Subcutaneous adipose tissue (tissue), 4 donors: ENCODE results near the gene DAB1. TPM values are rescaled to one million over a fixed set of nuclear protein-coding genes. Genes with fewer than 3 reads are reported as not detected.

ENCODE experiments used
- total RNA-seq, 4 donors: library from RNA; depleted of rRNA; stranded (reverse); fragments of >200 nt; gene quantifications; one replicate each; pipeline ENCODE4 v1.1.0, GENCODE V29; 2016
- TF ChIP-seq, protein P1 (sequence below): fragments of 450-650 bp; IDR thresholded peaks from one replicate; pipeline ENCODE4 v1.5.1; 2016; ENCODE audit warnings: low read depth, mild to moderate bottlenecking, control low read depth, antibody characterized with exemption, moderate library complexity

DAB1 gene
- total RNA-seq, 4 donors from 2014 or later = 0.22 to 0.98 (median 0.45) TPM

GRCh38 chr1:57058652-57059501 is 365.0 kb downstream of the DAB1 start:
- TF ChIP-seq, protein P1, sequence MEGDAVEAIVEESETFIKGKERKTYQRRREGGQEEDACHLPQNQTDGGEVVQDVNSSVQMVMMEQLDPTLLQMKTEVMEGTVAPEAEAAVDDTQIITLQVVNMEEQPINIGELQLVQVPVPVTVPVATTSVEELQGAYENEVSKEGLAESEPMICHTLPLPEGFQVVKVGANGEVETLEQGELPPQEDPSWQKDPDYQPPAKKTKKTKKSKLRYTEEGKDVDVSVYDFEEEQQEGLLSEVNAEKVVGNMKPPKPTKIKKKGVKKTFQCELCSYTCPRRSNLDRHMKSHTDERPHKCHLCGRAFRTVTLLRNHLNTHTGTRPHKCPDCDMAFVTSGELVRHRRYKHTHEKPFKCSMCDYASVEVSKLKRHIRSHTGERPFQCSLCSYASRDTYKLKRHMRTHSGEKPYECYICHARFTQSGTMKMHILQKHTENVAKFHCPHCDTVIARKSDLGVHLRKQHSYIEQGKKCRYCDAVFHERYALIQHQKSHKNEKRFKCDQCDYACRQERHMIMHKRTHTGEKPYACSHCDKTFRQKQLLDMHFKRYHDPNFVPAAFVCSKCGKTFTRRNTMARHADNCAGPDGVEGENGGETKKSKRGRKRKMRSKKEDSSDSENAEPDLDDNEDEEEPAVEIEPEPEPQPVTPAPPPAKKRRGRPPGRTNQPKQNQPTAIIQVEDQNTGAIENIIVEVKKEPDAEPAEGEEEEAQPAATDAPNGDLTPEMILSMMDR = no peak

DNA sequence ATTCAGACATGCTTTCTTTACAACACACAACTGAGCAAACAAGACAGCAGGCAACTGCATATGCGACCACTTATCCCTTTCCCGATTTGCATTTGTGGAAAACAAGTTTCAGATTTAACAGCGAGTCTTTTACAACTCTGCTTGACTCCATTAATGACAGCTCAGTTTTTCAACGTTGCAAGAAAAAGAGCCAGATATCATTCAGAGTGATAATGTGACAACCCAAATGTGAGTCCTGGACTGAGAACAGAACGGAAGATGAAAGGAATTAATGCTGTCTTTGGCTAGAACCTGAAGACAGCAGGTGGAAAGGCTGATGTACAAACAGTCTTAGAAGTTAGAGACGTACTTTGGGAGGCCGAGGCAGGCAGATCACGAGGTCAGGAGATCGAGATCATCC is 375.0 kb downstream of the DAB1 start:
- TF ChIP-seq, protein P1 = no peak

DNA sequence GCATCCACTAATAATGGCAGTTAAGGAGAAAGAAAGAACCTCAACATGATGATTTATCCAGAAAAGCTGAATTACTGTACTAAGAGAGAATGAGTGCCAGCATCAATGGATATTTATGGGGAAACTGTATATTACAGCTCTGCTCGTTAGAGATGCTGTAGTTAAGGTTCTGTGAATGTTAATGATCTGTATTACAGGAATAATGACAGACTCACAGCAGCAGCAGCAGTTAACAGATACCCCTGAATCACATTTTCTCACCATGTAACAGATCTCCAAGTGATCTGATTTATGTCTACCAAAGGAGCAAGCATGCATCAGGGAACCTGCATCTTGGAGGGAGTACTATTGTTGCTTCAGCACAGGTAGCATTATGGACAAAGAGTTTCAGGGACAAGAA is 377.4 kb downstream of the DAB1 start:
- TF ChIP-seq, protein P1 = no peak

GRCh38 chr1:57041901-57042300 is 382.0 kb downstream of the DAB1 start:
- TF ChIP-seq, protein P1 = no peak

DNA sequence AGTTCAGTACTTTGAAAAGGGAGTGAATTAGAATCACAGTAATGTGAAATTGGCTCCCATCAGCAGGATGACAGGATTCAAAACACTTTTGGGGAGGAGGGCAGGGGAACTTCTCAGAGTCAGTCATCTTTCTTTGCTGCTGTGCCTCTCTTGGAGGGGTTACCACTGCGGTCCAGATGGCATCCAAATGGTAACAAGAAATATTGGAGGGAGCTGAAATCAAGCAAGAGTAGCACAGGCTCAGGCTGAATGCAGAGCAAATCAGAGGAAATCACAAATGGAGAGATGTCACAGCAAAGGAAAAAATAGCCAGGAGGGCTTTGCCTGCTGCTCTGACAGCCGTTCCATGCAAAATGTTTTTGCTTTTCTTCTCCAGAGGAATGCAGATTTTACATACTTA is 383.0 kb downstream of the DAB1 start:
- TF ChIP-seq, protein P1 = no peak

DNA sequence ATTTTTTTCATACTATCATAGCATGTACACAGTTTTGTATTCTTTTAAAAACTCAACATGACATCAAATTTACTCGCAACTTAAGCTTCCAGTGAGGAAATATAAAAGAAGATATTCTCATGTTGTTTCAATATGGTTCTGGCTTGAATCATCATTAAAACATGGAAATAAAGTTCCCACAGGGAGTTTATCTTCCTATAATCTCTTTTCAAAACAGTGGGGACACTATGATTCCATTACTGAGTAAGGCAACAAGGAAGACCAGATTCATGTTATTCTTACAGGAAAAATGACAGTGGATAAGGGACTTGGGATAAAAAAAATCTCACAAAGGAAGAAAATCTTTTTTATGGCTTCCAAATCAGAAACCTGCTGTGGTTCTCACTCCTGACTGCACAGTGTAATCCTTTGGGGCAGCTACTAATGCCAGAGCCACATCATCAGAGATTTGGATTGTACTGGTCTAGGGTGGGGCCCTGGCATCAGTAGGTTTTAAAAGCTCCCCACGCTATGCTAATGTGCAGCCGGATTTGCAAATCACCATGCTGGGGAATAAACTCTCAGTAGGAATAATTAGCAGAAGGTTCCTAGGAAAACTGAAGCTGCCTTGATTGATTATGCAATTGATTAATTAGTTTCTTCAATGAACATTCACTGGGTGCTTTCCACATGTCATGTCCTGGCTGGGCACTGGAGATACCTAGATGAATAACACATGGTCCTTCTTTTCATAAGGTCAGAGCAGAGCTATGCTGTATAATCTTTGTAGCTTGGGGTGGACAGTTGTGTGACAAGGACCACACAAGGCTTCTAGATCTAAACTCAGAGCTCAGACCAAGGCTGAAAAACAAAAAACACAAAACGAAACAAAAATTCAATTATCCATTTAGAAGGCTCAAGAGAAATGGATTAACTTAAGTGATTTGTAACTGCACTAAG is 386.9 kb downstream of the DAB1 start:
- TF ChIP-seq, protein P1 = no peak

DNA sequence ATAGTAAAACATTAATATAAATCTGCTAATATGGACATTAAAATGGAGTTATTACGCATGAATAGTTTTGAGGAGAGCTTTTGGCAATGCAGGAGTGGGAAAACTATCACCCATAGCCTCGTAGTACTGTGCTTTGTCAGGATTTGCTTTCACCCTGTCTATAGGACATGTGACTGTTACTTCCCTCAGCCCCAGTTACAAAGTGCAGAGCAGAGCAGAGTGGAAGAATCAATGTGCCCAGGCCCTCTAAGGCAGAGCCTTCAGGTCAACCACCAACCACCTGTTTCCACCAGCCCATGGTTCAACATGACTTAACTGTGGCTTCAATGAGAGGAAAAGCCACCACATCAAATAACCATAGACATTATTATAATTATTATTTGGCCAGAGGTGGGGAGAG is 389.1 kb downstream of the DAB1 start:
- TF ChIP-seq, protein P1 = no peak
